Activated naive CD8-positive, alpha-beta T cell treated with anti-CD3 and anti-CD28 coated beads, Interleukin-2, amount 10 ng/mL, durations not matched to agents 7 days and 5 days (primary cell): Measurements from ENCODE around the gene ZDHHC11. TPM values are rescaled to one million over a fixed set of nuclear protein-coding genes. Genes with fewer than 3 reads are reported as not detected.
"Not testable (repeated sequence)": the region's sequence is repeated elsewhere in the genome, so short reads cannot be mapped to it uniquely, and the experiment has no call there.

Source experiments
- ATAC-seq: fragments of 150-1000 bp; cut with Tn5 transposase; one replicate; pipeline ENCODE4 v1.10.0; 2021; ENCODE audit warnings: low read depth, moderate library complexity
- POLR2A ChIA-PET: fragments of 350-600 bp; sonication (Branson Sonifier 250); formaldehyde crosslinking; loops from one replicate; lab custom pipeline; 2021; ENCODE audit warnings: antibody characterized with exemption; lab: Charles Lee
- DNase-seq: peaks from one replicate; pipeline ENCODE4 v3.0.0; 2021
- H3K27ac Mint-ChIP-seq: one replicate; pipeline ENCODE4 v1.8.0; 2022; ENCODE audit warnings: mild to moderate bottlenecking, mixed read lengths
- H3K27me3 Mint-ChIP-seq: one replicate; pipeline ENCODE4 v1.8.0; 2022; ENCODE audit warnings: mild to moderate bottlenecking, moderate library complexity, mixed read lengths
- H3K36me3 Mint-ChIP-seq: one replicate; pipeline ENCODE4 v1.8.0; 2021; ENCODE audit warnings: mild to moderate bottlenecking, mixed read lengths
- H3K4me1 Mint-ChIP-seq: one replicate; pipeline ENCODE4 v1.8.0; 2021; ENCODE audit warnings: mixed read lengths
- H3K4me3 Mint-ChIP-seq: one replicate; pipeline ENCODE4 v1.8.0; 2022; ENCODE audit warnings: mild to moderate bottlenecking, moderate library complexity, mixed read lengths
- H3K9me3 Mint-ChIP-seq: one replicate; pipeline ENCODE4 v1.8.0; 2021; ENCODE audit warnings: mixed read lengths
- total RNA-seq, 2 experiments: library from RNA; stranded (reverse); gene quantifications; one replicate each; pipeline ENCODE4 v1.2.3, GENCODE V29; 2021

The ZDHHC11 gene
- total RNA-seq, 2 experiments from 2014 or later = 10.2 to 12.8 TPM

- POLR2A ChIA-PET, H3K27ac Mint-ChIP-seq, H3K4me1 Mint-ChIP-seq, ATAC-seq, DNase-seq, H3K27me3 Mint-ChIP-seq, H3K4me3 Mint-ChIP-seq, H3K36me3 Mint-ChIP-seq, H3K9me3 Mint-ChIP-seq: not testable (repeated sequence)
Observed at GRCh38 chr5:811384-811783, 39.4 kb downstream of the ZDHHC11 start.

GRCh38 chr5:807719-808514 lies 42.9 kb downstream of the ZDHHC11 start:
- ATAC-seq, H3K9me3 Mint-ChIP-seq, H3K36me3 Mint-ChIP-seq, DNase-seq, H3K27ac Mint-ChIP-seq, POLR2A ChIA-PET, H3K4me3 Mint-ChIP-seq, H3K27me3 Mint-ChIP-seq, H3K4me1 Mint-ChIP-seq: not testable (repeated sequence)

- POLR2A ChIA-PET = no interaction called here
- Mint-ChIP-seq H3K36me3 (peaks cover 12% of the 10 kb centered on the region), H3K9me3 (peaks cover 12% of the 10 kb centered on the region), H3K4me3 (no peak overlapping the region), H3K27ac (no peak overlapping the region), H3K4me1 (no peaks in the 10 kb centered on the region), H3K27me3 (peaks cover 10% of the 10 kb centered on the region)
- DNase-seq = no peak
- no peak for ATAC-seq
Observed at GRCh38 chr5:801472-801871, 49.3 kb downstream of the ZDHHC11 start.

- H3K27me3 Mint-ChIP-seq, ATAC-seq, POLR2A ChIA-PET: not testable (repeated sequence)
Observed at GRCh38 chr5:801055-801454, 49.7 kb downstream of the ZDHHC11 start.

GRCh38 chr5:798505-799138 lies 52.2 kb downstream of the ZDHHC11 start:
- ATAC-seq, DNase-seq, H3K27me3 Mint-ChIP-seq, POLR2A ChIA-PET, H3K4me1 Mint-ChIP-seq, H3K4me3 Mint-ChIP-seq, H3K27ac Mint-ChIP-seq: not testable (repeated sequence)
- peaks cover 11% of the 10 kb centered on the region for H3K9me3 Mint-ChIP-seq
- H3K36me3 Mint-ChIP-seq = peaks cover 13% of the 10 kb centered on the region

More at GRCh38 chr5:801055-801454, 49.7 kb downstream of the ZDHHC11 start:
- Mint-ChIP-seq H3K9me3 (peaks cover 12% of the 10 kb centered on the region), H3K36me3 (peaks cover 12% of the 10 kb centered on the region)
- not testable (repeated sequence) for H3K27ac Mint-ChIP-seq, DNase-seq, H3K4me1 Mint-ChIP-seq, H3K4me3 Mint-ChIP-seq

- DNase-seq, POLR2A ChIA-PET, H3K4me1 Mint-ChIP-seq, H3K27ac Mint-ChIP-seq, H3K27me3 Mint-ChIP-seq, H3K4me3 Mint-ChIP-seq, H3K9me3 Mint-ChIP-seq, ATAC-seq: not testable (repeated sequence)
- H3K36me3 Mint-ChIP-seq = peaks cover 11% of the 10 kb centered on the region
Observed at GRCh38 chr5:797986-798385, 52.8 kb downstream of the ZDHHC11 start.

GRCh38 chr5:795873-796272 lies 54.9 kb downstream of the ZDHHC11 start:
- H3K27ac Mint-ChIP-seq, H3K36me3 Mint-ChIP-seq, DNase-seq, POLR2A ChIA-PET, H3K9me3 Mint-ChIP-seq, ATAC-seq, H3K4me1 Mint-ChIP-seq, H3K4me3 Mint-ChIP-seq: not testable (repeated sequence)
- H3K27me3 Mint-ChIP-seq = peaks cover 14% of the 10 kb centered on the region

- DNase-seq, H3K27ac Mint-ChIP-seq, H3K4me3 Mint-ChIP-seq, H3K36me3 Mint-ChIP-seq, H3K4me1 Mint-ChIP-seq, H3K9me3 Mint-ChIP-seq, ATAC-seq, POLR2A ChIA-PET: not testable (repeated sequence)
- peaks cover 21% of the 10 kb centered on the region for H3K27me3 Mint-ChIP-seq
Observed at GRCh38 chr5:794948-795347, 55.8 kb downstream of the ZDHHC11 start.

- POLR2A ChIA-PET, DNase-seq, H3K9me3 Mint-ChIP-seq: not testable (repeated sequence)
Observed at GRCh38 chr5:788703-789102, 62.1 kb downstream of the ZDHHC11 start.

GRCh38 chr5:787857-788233 lies 62.9 kb downstream of the ZDHHC11 start:
- H3K36me3 Mint-ChIP-seq, H3K9me3 Mint-ChIP-seq, ATAC-seq, H3K4me1 Mint-ChIP-seq, H3K27ac Mint-ChIP-seq, H3K4me3 Mint-ChIP-seq, DNase-seq, POLR2A ChIA-PET: not testable (repeated sequence)
- H3K27me3 Mint-ChIP-seq = peaks cover 23% of the 10 kb centered on the region

More at GRCh38 chr5:788703-789102, 62.1 kb downstream of the ZDHHC11 start:
- not testable (repeated sequence) for ATAC-seq, H3K4me3 Mint-ChIP-seq, H3K4me1 Mint-ChIP-seq, H3K36me3 Mint-ChIP-seq, H3K27ac Mint-ChIP-seq
- peaks cover 26% of the 10 kb centered on the region for H3K27me3 Mint-ChIP-seq

GRCh38 chr5:787224-787856 lies 63.4 kb downstream of the ZDHHC11 start:
- H3K4me1 Mint-ChIP-seq, POLR2A ChIA-PET, H3K36me3 Mint-ChIP-seq, DNase-seq, H3K27ac Mint-ChIP-seq, H3K9me3 Mint-ChIP-seq, ATAC-seq, H3K4me3 Mint-ChIP-seq: not testable (repeated sequence)
- H3K27me3 Mint-ChIP-seq = peaks cover 19% of the 10 kb centered on the region

- DNase-seq (peak; percentile 46), ATAC-seq (peak; percentile 30)
- Mint-ChIP-seq H3K27me3 (peaks cover 11% of the 10 kb centered on the region), H3K4me3 (peak overlapping the region; percentile 52)
- POLR2A ChIA-PET, H3K27ac Mint-ChIP-seq, H3K4me1 Mint-ChIP-seq, H3K9me3 Mint-ChIP-seq, H3K36me3 Mint-ChIP-seq: not testable (repeated sequence)
Observed at GRCh38 chr5:785181-785705, 65.5 kb downstream of the ZDHHC11 start.

- peak within 1 kb of the TSS; percentile 77 for H3K4me3 Mint-ChIP-seq
- H3K27ac Mint-ChIP-seq, H3K27me3 Mint-ChIP-seq, H3K4me1 Mint-ChIP-seq, H3K9me3 Mint-ChIP-seq, H3K36me3 Mint-ChIP-seq, POLR2A ChIA-PET: not testable (repeated sequence)
- ATAC-seq = peak; percentile 86
- peak; percentile 86 for DNase-seq
Observed at GRCh38 chr5:784428-785177, 66.2 kb downstream of the ZDHHC11 start, which contains the start of gene ZDHHC11B. TSS of gene ZDHHC11B (minus strand) at chr5:784729. CDS start at chr5:766919, 17,810 bp downstream.
